Neural progenitor cell (in vitro differentiated cells): Measurements from ENCODE around the gene MAD1L1. TPM values are rescaled to one million over a fixed set of nuclear protein-coding genes. Genes with fewer than 3 reads are reported as not detected.
"Not testable (repeated sequence)": the region's sequence is repeated elsewhere in the genome, so short reads cannot be mapped to it uniquely, and the experiment has no call there.

Experiments
- DNase-seq: peaks from one replicate; pipeline ENCODE4 v3.0.0-alpha.2; 2016; ENCODE audit warnings: low spot score
- H2AFZ ChIP-seq: fragments of 200-600 bp; sonication (generic); replicated peaks from 2 replicates; pipeline ENCODE4 v1.6.1; 2016; ENCODE audit warnings: antibody characterized with exemption
- H3F3A ChIP-seq: fragments of 200-600 bp; sonication (generic); 2 replicates; pipeline ENCODE4 v1.6.1; 2016; ENCODE audit warnings: antibody characterized with exemption, low read depth
- H3K27ac ChIP-seq: fragments of 200-600 bp; sonication (generic); 2 replicates; pipeline ENCODE4 v1.5.1; 2016; ENCODE audit warnings: mild to moderate bottlenecking
- H3K27me3 ChIP-seq: fragments of 200-600 bp; sonication (generic); 2 replicates; pipeline ENCODE4 v1.6.1; 2016; ENCODE audit warnings: mild to moderate bottlenecking, moderate library complexity
- H3K36me3 ChIP-seq: fragments of 200-600 bp; sonication (generic); 2 replicates; pipeline ENCODE4 v1.5.1; 2016
- H3K4me1 ChIP-seq: fragments of 200-600 bp; sonication (generic); 2 replicates; pipeline ENCODE4 v1.6.1; 2016; ENCODE audit warnings: mixed run types
- H3K4me2 ChIP-seq: fragments of 200-600 bp; sonication (generic); 2 replicates; pipeline ENCODE4 v1.6.1; 2016
- H3K4me3 ChIP-seq: fragments of 200-600 bp; sonication (generic); 2 replicates; pipeline ENCODE4 v1.5.1; 2016
- H3K79me2 ChIP-seq: fragments of 200-600 bp; sonication (generic); 2 replicates; pipeline ENCODE4 v1.6.1; 2016; ENCODE audit warnings: low read depth
- H3K9ac ChIP-seq: fragments of 200-600 bp; sonication (generic); 2 replicates; pipeline ENCODE4 v1.6.1; 2016
- H3K9me3 ChIP-seq: fragments of 200-600 bp; sonication (generic); 2 replicates; pipeline ENCODE4 v1.5.1; 2016; ENCODE audit warnings: low read depth
- H4K20me1 ChIP-seq: fragments of 200-600 bp; sonication (generic); 2 replicates; pipeline ENCODE4 v1.6.1; 2016; ENCODE audit warnings: low read depth
- H3K27ac Mint-ChIP-seq: 3 replicates; pipeline ENCODE4 v1.8.0; 2021; ENCODE audit warnings: mixed read lengths
- H3K27me3 Mint-ChIP-seq: 2 replicates; pipeline ENCODE4 v1.8.0; 2022; ENCODE audit warnings: low read depth, mild to moderate bottlenecking, inconsistent platforms, moderate library complexity, mixed read lengths; ENCODE audit not compliant: insufficient read depth
- H3K36me3 Mint-ChIP-seq: 3 replicates; pipeline ENCODE4 v1.8.0; 2021; ENCODE audit warnings: mixed read lengths
- H3K4me1 Mint-ChIP-seq: 3 replicates; pipeline ENCODE4 v1.8.0; 2021; ENCODE audit warnings: mixed read lengths
- H3K4me3 Mint-ChIP-seq: 3 replicates; pipeline ENCODE4 v1.8.0; 2021; ENCODE audit warnings: mild to moderate bottlenecking, moderate library complexity, mixed read lengths
- H3K9me3 Mint-ChIP-seq: 3 replicates; pipeline ENCODE4 v1.8.0; 2020; ENCODE audit warnings: mixed read lengths
- EZH2 ChIP-seq: fragments of 200-600 bp; sonication (generic); IDR thresholded peaks from 2 replicates; pipeline ENCODE4 v1.6.1; 2017; ENCODE audit warnings: antibody characterized with exemption, mild to moderate bottlenecking, moderate library complexity
- EZH2phosphoT487 ChIP-seq: fragments of 200-600 bp; sonication (generic); IDR thresholded peaks from 2 replicates; pipeline ENCODE4 v1.6.1; 2017; ENCODE audit warnings: antibody characterized with exemption
- total RNA-seq: library from RNA; depleted of rRNA; stranded (reverse); fragments of >200 nt; gene quantifications from 2 replicates; pipeline ENCODE4 v1.2.3, GENCODE V29; 2015; ENCODE audit warnings: low replicate concordance
- TF ChIP-seq, protein P1 (sequence below): fragments of 200-600 bp; sonication (generic); IDR thresholded peaks from 2 replicates; pipeline ENCODE4 v1.5.1; 2017; ENCODE audit warnings: antibody characterized with exemption, mild to moderate bottlenecking

Gene MAD1L1
- total RNA-seq, 1 donor from 2014 or later = 23.7 TPM

DNA sequence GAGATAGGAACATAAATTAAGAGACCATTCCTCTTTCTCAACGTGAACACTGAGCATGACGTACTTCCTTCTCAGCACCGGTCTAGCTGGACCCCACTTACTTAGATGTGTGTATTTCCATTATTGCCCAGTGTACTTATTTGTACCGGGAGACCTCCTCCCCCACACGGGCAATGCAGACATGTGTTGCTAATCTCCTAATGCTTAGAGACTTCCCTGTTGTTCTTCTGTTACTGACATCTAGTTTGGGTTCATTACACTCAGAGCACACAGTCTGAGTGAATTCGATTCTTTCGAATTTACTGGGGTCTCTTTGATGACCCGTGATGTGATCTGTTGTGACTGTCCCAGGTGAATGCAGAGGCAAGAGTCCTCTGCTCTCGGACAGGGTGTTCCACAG is 260.0 kb downstream of the MAD1L1 start:
- peaks cover 13% of the 10 kb centered on the region for H3K36me3 Mint-ChIP-seq

DNA sequence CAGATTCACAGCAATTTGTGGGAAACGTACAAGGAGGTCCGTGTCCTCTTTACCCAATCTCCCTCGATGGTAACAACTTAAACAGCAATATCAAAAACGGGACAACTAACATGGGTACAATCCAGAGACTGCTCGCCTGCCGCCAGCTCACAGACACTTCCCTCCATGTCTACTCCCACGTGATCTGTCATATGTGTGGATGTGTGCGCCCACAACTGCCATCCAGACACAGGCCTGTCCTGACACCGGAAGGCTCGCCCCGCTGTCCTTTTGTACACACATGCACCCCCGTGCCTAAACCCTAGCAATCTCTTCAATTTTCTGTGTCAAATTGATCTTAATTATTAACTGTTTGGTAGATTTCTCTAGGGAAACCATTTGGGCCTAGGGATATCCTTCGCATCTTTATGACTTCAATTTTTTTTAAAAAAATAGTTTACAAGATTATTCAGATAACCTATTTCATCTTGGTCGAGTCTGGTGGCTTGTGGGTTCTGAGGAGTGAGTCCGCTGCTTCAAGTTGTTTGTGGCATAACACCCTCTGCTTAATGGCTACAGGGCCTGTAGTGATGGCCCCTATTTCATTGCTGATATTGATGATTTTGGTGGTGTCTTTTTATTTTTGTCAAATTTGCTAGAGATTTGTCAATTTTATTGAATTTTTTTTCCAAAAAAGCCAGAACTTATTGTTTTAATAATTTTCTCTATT is 260.6 kb downstream of the MAD1L1 start:
- H3K27me3 Mint-ChIP-seq = peaks cover 4% of the 10 kb centered on the region
- no peaks in the 10 kb centered on the region for H3K79me2 ChIP-seq
- H3K9me3 Mint-ChIP-seq = no peaks in the 10 kb centered on the region
- H3K36me3 ChIP-seq = no peaks in the 10 kb centered on the region
- H3K4me1 Mint-ChIP-seq = peaks cover 14% of the 10 kb centered on the region
- H3K27ac Mint-ChIP-seq = no peak overlapping the region
- H3K9ac ChIP-seq = no peak overlapping the region
- H2AFZ ChIP-seq = no peak overlapping the region
- H3K27ac ChIP-seq = no peak overlapping the region
- no peaks in the 10 kb centered on the region for H3F3A ChIP-seq
- H3K4me2 ChIP-seq = no peak overlapping the region
- no peaks in the 10 kb centered on the region for H3K4me1 ChIP-seq
- H4K20me1 ChIP-seq = no peaks in the 10 kb centered on the region
- peaks cover 18% of the 10 kb centered on the region for H3K36me3 Mint-ChIP-seq
- no peak overlapping the region for H3K4me3 Mint-ChIP-seq
- no peaks in the 10 kb centered on the region for H3K9me3 ChIP-seq
- TF ChIP-seq, protein P1, sequence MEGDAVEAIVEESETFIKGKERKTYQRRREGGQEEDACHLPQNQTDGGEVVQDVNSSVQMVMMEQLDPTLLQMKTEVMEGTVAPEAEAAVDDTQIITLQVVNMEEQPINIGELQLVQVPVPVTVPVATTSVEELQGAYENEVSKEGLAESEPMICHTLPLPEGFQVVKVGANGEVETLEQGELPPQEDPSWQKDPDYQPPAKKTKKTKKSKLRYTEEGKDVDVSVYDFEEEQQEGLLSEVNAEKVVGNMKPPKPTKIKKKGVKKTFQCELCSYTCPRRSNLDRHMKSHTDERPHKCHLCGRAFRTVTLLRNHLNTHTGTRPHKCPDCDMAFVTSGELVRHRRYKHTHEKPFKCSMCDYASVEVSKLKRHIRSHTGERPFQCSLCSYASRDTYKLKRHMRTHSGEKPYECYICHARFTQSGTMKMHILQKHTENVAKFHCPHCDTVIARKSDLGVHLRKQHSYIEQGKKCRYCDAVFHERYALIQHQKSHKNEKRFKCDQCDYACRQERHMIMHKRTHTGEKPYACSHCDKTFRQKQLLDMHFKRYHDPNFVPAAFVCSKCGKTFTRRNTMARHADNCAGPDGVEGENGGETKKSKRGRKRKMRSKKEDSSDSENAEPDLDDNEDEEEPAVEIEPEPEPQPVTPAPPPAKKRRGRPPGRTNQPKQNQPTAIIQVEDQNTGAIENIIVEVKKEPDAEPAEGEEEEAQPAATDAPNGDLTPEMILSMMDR = no peak
- no peak for TF ChIP-seq EZH2phosphoT487
- no peak for TF ChIP-seq EZH2
- H3K27me3 ChIP-seq = no peaks in the 10 kb centered on the region
- DNase-seq = no peak
- no peak overlapping the region for H3K4me3 ChIP-seq

More for the DNA sequence above, 260.0 kb downstream of the MAD1L1 start:
- TF ChIP-seq, protein P1 = no peak
- no peak for TF ChIP-seq EZH2phosphoT487
- no peak for TF ChIP-seq EZH2
- H3K4me3 Mint-ChIP-seq = no peak overlapping the region
- H3K9me3 Mint-ChIP-seq = no peaks in the 10 kb centered on the region
- no peak overlapping the region for H3K9ac ChIP-seq
- no peaks in the 10 kb centered on the region for H3K9me3 ChIP-seq
- no peak overlapping the region for H3K27ac ChIP-seq
- no peaks in the 10 kb centered on the region for H3K27me3 ChIP-seq
- DNase-seq = no peak
- H4K20me1 ChIP-seq = no peaks in the 10 kb centered on the region
- H3K79me2 ChIP-seq = no peaks in the 10 kb centered on the region
- no peaks in the 10 kb centered on the region for H3K36me3 ChIP-seq
- no peak overlapping the region for H3K4me2 ChIP-seq
- no peak overlapping the region for H3K4me3 ChIP-seq
- H3K27ac Mint-ChIP-seq = no peak overlapping the region
- H3K27me3 Mint-ChIP-seq = peaks cover 2% of the 10 kb centered on the region
- H3K4me1 Mint-ChIP-seq = peaks cover 14% of the 10 kb centered on the region
- no peak overlapping the region for H2AFZ ChIP-seq
- H3K4me1 ChIP-seq = no peaks in the 10 kb centered on the region
- H3F3A ChIP-seq = no peaks in the 10 kb centered on the region

GRCh38 chr7:1970895-1971294 is 261.9 kb downstream of the MAD1L1 start:
- H3K4me3 Mint-ChIP-seq = no peak overlapping the region
- TF ChIP-seq EZH2phosphoT487 (no peak), EZH2 (no peak)
- TF ChIP-seq, protein P1 = no peak
- Histone ChIP-seq H3K4me3 (no peak overlapping the region), H3K9me3 (no peaks in the 10 kb centered on the region), H3K4me1 (no peaks in the 10 kb centered on the region), H3K9ac (no peak overlapping the region), H3F3A (no peaks in the 10 kb centered on the region), H3K79me2 (no peaks in the 10 kb centered on the region), H3K4me2 (no peak overlapping the region), H4K20me1 (no peaks in the 10 kb centered on the region), H3K27ac (no peak overlapping the region), H3K27me3 (no peaks in the 10 kb centered on the region), H2AFZ (no peak overlapping the region), H3K36me3 (no peaks in the 10 kb centered on the region)
- no peak for DNase-seq
- peaks cover 4% of the 10 kb centered on the region for H3K27me3 Mint-ChIP-seq
- peaks cover 11% of the 10 kb centered on the region for H3K4me1 Mint-ChIP-seq
- H3K9me3 Mint-ChIP-seq = no peaks in the 10 kb centered on the region
- H3K36me3 Mint-ChIP-seq = peaks cover 12% of the 10 kb centered on the region
- peak overlapping the region; percentile 69 for H3K27ac Mint-ChIP-seq

DNA sequence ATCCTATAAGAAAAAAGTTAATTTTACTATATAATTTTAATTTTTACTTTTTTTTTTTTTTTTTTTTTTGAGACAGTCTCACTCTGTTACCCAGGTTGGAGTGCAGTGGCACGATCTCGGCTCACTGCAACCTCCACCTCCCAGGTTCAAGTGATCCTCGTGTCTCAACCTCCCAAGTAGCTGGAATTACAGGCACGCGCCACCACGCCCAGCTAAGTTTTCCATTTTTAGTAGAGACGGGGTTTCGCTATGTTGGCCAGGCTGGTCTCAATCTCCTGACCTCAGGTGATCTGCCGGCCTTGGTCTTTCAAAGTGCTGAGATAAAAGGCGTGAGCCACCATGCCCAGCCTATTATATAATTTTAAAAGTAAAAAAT is 262.5 kb downstream of the MAD1L1 start:
- H3K9me3 Mint-ChIP-seq, H3F3A ChIP-seq, H3K27ac Mint-ChIP-seq, H3K9me3 ChIP-seq, H3K79me2 ChIP-seq, H3K27me3 ChIP-seq, H3K9ac ChIP-seq, DNase-seq, H3K4me1 ChIP-seq, H3K36me3 ChIP-seq, H3K4me3 ChIP-seq, H3K4me3 Mint-ChIP-seq, H3K4me2 ChIP-seq, H2AFZ ChIP-seq, H3K27me3 Mint-ChIP-seq, H4K20me1 ChIP-seq, H3K27ac ChIP-seq: not testable (repeated sequence)
- Mint-ChIP-seq H3K36me3 (peaks cover 12% of the 10 kb centered on the region), H3K4me1 (peaks cover 11% of the 10 kb centered on the region)
